ENCODE measurements around the gene LHFPL6.
A peak's percentile ranks its signal among the peaks of the same experiment; 100 is the strongest.
"Not testable (repeated sequence)": the region's sequence is repeated elsewhere in the genome, so short reads cannot be mapped to it uniquely, and the experiment has no call there.

LHFPL6 gene

GRCh38 chr13:39347926-39348901 lies 254.8 kb downstream of the LHFPL6 start:
- peak; percentile 42 for DNase-seq (ENCODE audit: low spot score)

DNA sequence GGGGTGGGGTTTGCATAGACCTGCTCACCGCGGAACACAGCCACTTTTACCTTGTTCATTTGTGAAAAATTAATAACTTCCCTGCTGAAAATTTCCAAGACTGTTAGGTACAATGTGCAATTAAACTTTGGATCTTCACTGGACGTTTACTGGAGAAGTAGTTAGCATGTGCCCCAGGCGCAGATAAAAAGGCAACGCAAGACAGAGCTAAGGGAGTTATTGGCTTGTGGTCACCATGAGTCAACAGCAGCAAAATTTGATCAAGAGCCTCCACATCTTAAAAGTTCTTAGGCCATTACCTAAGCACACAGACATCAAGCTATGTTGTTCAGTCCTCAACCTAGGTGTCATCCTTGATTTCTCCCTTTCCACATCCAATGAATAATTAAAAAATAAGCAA lies 257.0 kb downstream of the LHFPL6 start:
- DNase-seq (ENCODE audit: low spot score) = no peak

DNA sequence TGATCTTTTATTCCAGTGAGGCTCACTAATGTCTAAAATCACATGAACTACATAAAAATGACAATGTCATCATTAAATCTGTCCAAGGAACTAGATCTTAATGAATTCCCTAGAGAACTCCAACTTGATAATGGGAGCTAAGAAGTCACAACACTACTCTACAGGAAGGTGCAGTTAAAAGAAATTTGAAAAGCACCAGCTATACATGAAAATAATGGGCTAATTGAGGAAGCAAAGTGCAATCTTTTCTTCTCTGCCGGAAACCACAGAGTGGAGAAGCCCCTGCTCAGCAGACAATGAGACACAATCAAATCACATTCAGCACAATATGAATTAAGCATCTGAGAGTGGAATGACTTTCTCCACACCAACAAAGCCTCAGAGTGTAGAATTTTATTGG lies 261.7 kb downstream of the LHFPL6 start:
- peak; percentile 32 for DNase-seq (ENCODE audit: low spot score)

GRCh38 chr13:39338114-39338513 lies 264.9 kb downstream of the LHFPL6 start:
- not testable (repeated sequence) for DNase-seq (ENCODE audit: low spot score)

DNA sequence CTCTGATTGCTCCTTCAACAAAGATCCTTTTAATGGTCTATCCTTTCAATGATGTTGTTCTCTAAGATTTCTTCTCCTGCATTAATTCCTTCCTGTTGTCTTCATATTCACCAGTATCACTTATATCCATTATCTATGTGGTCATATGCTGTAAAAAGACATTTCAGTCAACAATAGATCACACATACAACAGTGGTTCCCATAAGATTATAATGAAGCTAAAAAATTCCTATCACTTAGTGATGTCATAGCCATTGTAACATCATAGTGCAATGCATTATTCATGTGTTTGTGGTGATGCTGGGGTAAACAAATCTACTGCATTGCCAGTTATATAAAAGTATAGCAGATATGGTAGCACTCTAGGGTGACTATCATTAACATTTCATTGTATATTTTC lies 266.1 kb downstream of the LHFPL6 start:
- no peak for DNase-seq (ENCODE audit: low spot score)

GRCh38 chr13:39336207-39336606 lies 266.8 kb downstream of the LHFPL6 start:
- DNase-seq (ENCODE audit: low spot score) = no peak

- DNase-seq (ENCODE audit: low spot score) = no peak
These were observed 267.3 kb downstream of the LHFPL6 start for GRCh38 chr13:39335721-39336120.

- no peak for DNase-seq (ENCODE audit: low spot score)
These were observed 272.5 kb downstream of the LHFPL6 start for GRCh38 chr13:39330504-39330903.

DNA sequence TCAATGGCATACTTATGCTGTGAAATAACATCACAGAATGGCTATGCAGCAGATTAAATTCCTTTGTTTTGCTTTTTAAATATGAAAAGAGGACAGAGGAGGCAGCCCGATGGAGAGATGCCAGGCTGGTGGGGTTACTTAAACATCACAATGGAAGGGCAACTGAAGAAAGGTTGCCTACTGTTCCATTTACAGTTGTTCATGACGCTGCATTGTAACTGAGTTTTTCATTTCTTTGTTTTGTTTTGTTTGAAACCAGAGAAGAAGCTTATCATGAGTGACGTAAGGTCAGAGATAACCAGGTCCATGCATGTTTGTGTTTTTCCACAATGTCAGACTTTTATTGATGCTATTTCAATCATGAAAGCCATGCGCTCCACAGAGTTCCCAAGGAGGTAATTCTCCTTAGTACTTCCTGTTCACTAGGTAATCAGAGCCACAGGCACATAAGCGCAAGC lies 273.8 kb downstream of the LHFPL6 start:
- no peak for DNase-seq (ENCODE audit: low spot score)

- no peak for DNase-seq (ENCODE audit: low spot score)
These were observed 275.9 kb downstream of the LHFPL6 start for GRCh38 chr13:39327172-39327479.

GRCh38 chr13:39326469-39327171 lies 276.4 kb downstream of the LHFPL6 start:
- no peak for DNase-seq (ENCODE audit: low spot score)

- DNase-seq (ENCODE audit: low spot score) = no peak
These were observed 278.1 kb downstream of the LHFPL6 start for GRCh38 chr13:39324806-39325311.

DNA sequence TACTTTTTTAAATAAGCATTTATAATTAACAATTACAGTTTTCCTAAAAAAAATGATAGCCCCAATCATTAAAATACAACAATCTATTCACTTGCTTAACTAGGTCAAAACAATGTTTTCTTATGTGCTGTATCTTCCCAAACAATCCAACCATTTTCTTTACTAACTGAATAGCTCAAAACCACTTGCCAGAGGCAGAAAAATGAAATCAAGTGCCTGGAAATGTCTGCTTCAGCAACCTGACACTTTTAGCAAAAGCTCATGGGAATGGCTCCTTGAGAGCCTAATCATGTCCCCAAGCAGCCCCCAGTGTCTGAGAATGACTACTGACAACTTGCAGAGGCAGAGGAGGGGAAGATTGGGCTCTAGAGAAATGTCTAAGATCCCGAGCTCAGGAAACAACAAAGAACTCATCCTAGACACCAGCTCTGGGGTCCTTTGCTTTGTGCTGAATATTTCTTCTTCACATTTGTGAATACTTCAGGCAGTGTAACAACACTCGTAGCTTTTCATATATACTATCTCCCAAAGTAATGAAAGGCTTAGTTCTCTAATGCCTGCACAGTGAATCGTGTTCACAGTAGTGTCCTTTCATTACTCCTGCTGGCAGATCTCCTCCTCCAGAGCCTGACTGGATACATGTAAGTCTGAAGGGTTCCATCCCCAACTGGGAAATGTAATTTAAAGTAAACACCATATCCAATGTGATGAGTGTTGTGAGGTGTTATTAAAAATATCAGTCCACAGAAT lies 280.0 kb downstream of the LHFPL6 start:
- DNase-seq (ENCODE audit: low spot score) = peak; percentile 75

GRCh38 chr13:39321574-39321973 lies 281.4 kb downstream of the LHFPL6 start:
- DNase-seq (ENCODE audit: low spot score) = no peak

- DNase-seq (ENCODE audit: low spot score) = no peak
These were observed 284.8 kb downstream of the LHFPL6 start for GRCh38 chr13:39318161-39318560.

GRCh38 chr13:39317291-39317690 lies 285.7 kb downstream of the LHFPL6 start:
- peak; percentile 42 for DNase-seq (ENCODE audit: low spot score)

DNA sequence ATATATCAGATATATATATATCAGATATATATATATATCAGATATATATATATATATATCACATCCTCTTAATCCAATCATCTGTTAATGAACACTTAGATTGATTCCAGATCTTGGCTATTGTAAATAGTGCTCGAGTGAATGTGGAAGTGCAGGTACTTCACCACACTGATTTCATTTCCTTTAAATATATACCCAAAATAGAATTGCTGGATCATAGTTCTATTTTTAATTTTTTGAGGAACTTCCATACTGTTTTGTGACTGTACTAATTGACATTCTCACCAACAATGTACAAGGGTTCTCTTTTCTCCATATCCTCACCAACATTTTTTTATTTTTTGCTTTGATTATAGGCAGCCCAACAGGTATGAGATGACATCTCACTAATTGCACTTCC lies 287.2 kb downstream of the LHFPL6 start:
- DNase-seq (ENCODE audit: low spot score) = no peak

- DNase-seq (ENCODE audit: low spot score) = no peak
These were observed 289.3 kb downstream of the LHFPL6 start for GRCh38 chr13:39313721-39314120.

DNA sequence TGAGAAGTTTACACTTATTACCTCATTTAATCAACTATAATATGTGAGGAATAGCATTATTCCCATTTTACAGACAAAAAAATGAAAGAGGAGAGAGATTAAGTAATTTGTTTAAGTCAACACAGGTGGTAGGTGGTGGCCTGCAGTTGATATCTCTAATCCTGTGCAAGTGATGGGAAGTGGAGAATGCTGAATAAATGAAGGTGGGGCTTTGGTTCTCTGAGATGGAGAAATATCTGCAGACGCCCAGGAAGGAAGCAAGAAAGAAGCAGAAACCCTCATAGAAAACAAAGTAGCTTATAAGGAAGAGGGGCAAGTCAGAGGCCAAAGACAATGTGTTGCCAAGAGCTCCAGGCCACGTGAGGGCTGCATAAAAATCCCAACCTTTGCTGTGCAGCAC lies 290.4 kb downstream of the LHFPL6 start:
- DNase-seq (ENCODE audit: low spot score) = no peak

DNA sequence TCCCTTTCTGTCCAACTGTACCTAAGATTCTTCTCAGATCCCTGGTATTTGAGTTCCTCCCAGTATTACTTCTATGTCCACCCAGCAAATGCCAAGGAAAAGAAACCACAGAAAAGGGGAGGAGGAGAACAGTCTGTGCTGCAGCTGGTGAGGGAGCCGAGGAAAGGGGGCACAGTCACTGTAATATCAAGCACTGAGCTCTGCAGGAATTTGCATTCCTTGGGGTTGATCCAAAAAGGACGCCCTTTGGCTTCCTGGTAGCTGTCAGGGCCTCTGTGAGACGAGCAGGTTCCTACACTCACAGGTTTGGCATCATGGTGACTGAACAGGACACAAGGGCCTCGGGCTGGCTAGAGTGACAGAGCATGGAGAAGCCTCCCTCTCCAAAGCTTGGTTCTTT lies 291.4 kb downstream of the LHFPL6 start:
- no peak for DNase-seq (ENCODE audit: low spot score)

GRCh38 chr13:39310961-39311360 lies 292.0 kb downstream of the LHFPL6 start:
- DNase-seq (ENCODE audit: low spot score) = no peak

Measured in pons (tissue), 1 donor.